Esophagus (tissue), 2 donors: ENCODE results near the gene FAXC. TPM values are rescaled to one million over a fixed set of nuclear protein-coding genes. Genes with fewer than 3 reads are reported as not detected.

Experiments used
- H3K27ac ChIP-seq, 2 donors: one replicate each; pipeline ENCODE4 v1.5.1; 2013; ENCODE audit warnings: low read depth in 2 of 2, mild to moderate bottlenecking in 2 of 2, inconsistent platforms in 1 of 2, low read length in 1 of 2, moderate library complexity in 1 of 2
- H3K27me3 ChIP-seq, 2 donors: one replicate each; pipeline ENCODE4 v1.6.1; 2013; ENCODE audit warnings: low read length in 2 of 2, control low read depth in 1 of 2, mild to moderate bottlenecking in 1 of 2; ENCODE audit not compliant: insufficient read depth in 2 of 2, control insufficient read depth in 1 of 2
- H3K36me3 ChIP-seq, 2 donors: one replicate each; pipeline ENCODE4 v1.6.1; 2013; ENCODE audit warnings: low read length in 1 of 2; ENCODE audit not compliant: control insufficient read depth in 2 of 2, insufficient read depth in 2 of 2
- H3K4me1 ChIP-seq, 2 donors: one replicate each; pipeline ENCODE4 v1.6.1; 2013; ENCODE audit warnings: low read length in 1 of 2; ENCODE audit not compliant: control insufficient read depth in 2 of 2, insufficient read depth in 2 of 2
- H3K4me3 ChIP-seq, 2 donors: one replicate each; pipeline ENCODE4 v1.5.1; 2013; ENCODE audit warnings: low read length in 2 of 2, mild to moderate bottlenecking in 2 of 2, low read depth in 1 of 2, moderate library complexity in 1 of 2
- H3K9me3 ChIP-seq, 2 donors: one replicate each; pipeline ENCODE4 v1.6.1; 2013; ENCODE audit warnings: mild to moderate bottlenecking in 2 of 2, low read depth in 1 of 2, low read length in 1 of 2, moderate library complexity in 1 of 2; ENCODE audit not compliant: control insufficient read depth in 2 of 2, insufficient read depth in 1 of 2
- WGBS, 2 donors: extraction: QIAGEN DNeasy Blood & Tissue Kit; methylation state at CpG; one replicate each; pipeline ENCODE4 v1.1.7; 2013; 5-methylcytosine and 5-hydroxymethylcytosine counted together
- polyA plus RNA-seq, 2 donors: library from polyadenylated mRNA; stranded (reverse); fragments of 200-250 nt; gene quantifications; one replicate each; pipeline ENCODE4 v1.2.3, GENCODE V29; 2013
- donor health status: healthy with polysubstance abuse.
- donor health status: Bipolar disorder and iron deficiency.

The FAXC gene
- polyA plus RNA-seq, 2 donors, result 3.5 to 4.8 TPM

DNA sequence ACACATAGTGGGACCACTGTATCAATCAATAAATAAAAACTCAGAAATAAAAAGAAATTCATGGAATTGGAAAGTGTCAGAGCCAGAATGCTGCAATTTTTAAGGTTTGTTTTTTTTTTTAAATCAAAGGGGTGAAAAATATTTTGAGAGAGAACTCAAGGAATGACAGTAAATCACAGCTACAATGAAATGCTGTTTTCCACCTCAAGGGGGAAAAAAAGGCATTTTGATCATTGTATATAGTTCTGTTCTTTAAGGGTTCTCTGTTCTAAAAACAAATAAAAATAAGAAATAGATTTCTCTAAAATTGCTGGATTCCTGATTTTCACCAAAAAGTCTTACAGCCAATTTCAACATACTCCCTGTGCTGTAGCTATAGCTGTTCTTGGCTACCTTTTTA lies 24.5 kb downstream of the FAXC start:
- no peaks in the 10 kb centered on the region for H3K4me1 ChIP-seq
- H3K27me3 ChIP-seq, result no peaks in the 10 kb centered on the region
- H3K36me3 ChIP-seq, result no peaks in the 10 kb centered on the region
- no peak overlapping the region for H3K27ac ChIP-seq
- no peak overlapping the region for H3K4me3 ChIP-seq
- no peaks in the 10 kb centered on the region for H3K9me3 ChIP-seq

DNA sequence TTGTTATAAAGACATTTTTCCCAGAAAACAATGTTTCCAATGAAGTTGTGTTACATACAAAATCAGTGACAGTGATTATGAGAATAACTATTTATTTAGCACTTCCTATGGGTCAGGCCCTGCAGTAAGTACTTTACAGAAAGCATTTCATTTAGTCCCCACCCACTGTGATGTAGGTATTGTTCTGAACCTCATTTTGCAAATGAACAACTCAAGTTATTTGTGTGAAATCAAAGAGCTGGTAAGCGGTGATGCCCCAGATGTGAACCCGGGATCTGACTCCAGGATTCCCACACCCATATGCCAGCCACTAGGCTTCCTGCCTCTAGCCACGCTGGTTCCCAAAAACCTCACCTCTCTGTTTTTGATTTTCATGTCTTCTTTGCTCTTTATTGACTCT lies 30.9 kb downstream of the FAXC start:
- no peak overlapping the region for H3K27ac ChIP-seq
- WGBS, 2 donors, result 89 to 91% methylated on average over 3 of the region's 3 CpGs
- no peak overlapping the region for H3K4me3 ChIP-seq

DNA sequence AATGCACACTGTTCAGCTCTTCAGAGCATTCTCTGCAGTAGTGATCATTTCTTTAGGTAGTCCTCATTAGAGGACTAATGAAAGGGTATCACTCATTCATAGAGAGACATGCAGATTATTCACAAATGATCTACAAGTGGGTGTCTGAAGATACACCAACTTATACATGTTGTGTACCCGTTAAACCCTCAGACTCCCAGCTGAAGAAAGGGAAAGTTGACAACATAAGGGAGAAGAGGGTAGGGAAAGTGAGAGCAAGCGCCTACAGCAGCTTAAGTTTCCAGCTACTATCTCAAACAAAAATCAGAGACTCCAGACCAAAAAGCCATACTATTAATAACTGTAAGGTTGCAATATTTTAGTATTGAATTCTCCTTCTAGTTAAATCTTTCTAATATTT lies 37.1 kb downstream of the FAXC start:
- Histone ChIP-seq H3K27ac (no peak overlapping the region), H3K27me3 (no peaks in the 10 kb centered on the region), H3K4me3 (no peak overlapping the region), H3K36me3 (no peaks in the 10 kb centered on the region), H3K4me1 (no peaks in the 10 kb centered on the region), H3K9me3 (no peaks in the 10 kb centered on the region)
- 48 to 61% methylated on average over 2 of the region's 2 CpGs for WGBS, 2 donors

More for the DNA sequence above, 30.9 kb downstream of the FAXC start:
- Histone ChIP-seq H3K4me1 (no peaks in the 10 kb centered on the region), H3K27me3 (no peaks in the 10 kb centered on the region), H3K36me3 (no peaks in the 10 kb centered on the region), H3K9me3 (no peaks in the 10 kb centered on the region)

DNA sequence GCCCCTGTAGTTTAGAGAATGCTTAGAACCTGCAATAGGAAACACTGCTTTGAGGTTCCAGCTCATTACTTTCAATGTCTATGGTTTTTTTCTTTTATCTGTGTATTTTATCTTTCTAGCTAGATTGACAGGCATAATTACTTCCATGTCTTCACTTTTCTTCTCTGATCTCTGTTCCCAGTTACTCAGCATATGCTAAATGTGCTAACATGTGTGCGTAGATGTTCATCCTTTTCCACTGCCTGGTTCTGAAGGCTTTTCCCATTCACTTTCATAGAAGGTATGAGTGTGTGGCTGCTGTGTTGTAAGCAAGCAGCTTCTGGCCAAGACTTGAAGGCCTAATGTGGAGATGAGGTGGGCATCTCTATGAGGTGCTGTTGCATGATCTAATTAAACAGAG lies 38.9 kb downstream of the FAXC start:
- no peaks in the 10 kb centered on the region for H3K9me3 ChIP-seq
- no peaks in the 10 kb centered on the region for H3K4me1 ChIP-seq
- 93 to 98% methylated on average over 1 of the region's 1 CpG for WGBS, 2 donors
- H3K36me3 ChIP-seq, result no peaks in the 10 kb centered on the region
- H3K4me3 ChIP-seq, result no peak overlapping the region
- H3K27ac ChIP-seq, result no peak overlapping the region
- H3K27me3 ChIP-seq, result no peaks in the 10 kb centered on the region

GRCh38 chr6:99309557-99309956 lies 39.9 kb downstream of the FAXC start:
- Histone ChIP-seq H3K4me1 (no peaks in the 10 kb centered on the region), H3K27ac (no peak overlapping the region), H3K4me3 (no peak overlapping the region), H3K27me3 (no peaks in the 10 kb centered on the region), H3K9me3 (no peaks in the 10 kb centered on the region), H3K36me3 (no peaks in the 10 kb centered on the region)
- 83 to 91% methylated on average over 4 of the region's 4 CpGs for WGBS, 2 donors

DNA sequence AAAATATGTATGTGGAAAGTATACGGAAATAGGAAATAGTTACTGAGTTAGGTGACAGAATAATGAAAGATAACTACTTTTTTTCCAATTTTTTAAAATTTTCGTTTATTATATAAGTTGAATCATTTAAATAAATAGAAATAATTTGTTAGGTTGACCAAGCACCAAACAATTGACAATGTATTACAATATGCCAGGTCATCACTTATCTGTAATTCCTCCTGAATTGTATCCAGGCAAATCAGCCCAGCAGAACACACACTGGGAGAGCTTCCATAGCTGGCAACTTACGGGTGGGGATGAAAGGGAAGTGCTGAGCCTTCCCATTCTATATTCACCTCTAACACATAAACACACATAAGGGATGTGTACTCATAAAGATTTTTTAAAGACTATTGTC lies 40.7 kb downstream of the FAXC start:
- H3K4me1 ChIP-seq, result no peaks in the 10 kb centered on the region
- H3K9me3 ChIP-seq, result no peaks in the 10 kb centered on the region
- no peaks in the 10 kb centered on the region for H3K36me3 ChIP-seq
- no peak overlapping the region for H3K27ac ChIP-seq
- no peaks in the 10 kb centered on the region for H3K27me3 ChIP-seq
- no peak overlapping the region for H3K4me3 ChIP-seq
- 71 to 73% methylated on average over 3 of the region's 3 CpGs for WGBS, 2 donors

- no peaks in the 10 kb centered on the region for H3K27me3 ChIP-seq
- no peak overlapping the region for H3K27ac ChIP-seq
- H3K36me3 ChIP-seq, result no peaks in the 10 kb centered on the region
- 84 to 87% methylated on average over 11 of the region's 11 CpGs for WGBS, 2 donors
- H3K4me1 ChIP-seq, result no peaks in the 10 kb centered on the region
- no peaks in the 10 kb centered on the region for H3K9me3 ChIP-seq
- no peak overlapping the region for H3K4me3 ChIP-seq
Observed at GRCh38 chr6:99307295-99307907, 42.1 kb downstream of the FAXC start.

- Histone ChIP-seq H3K9me3 (no peaks in the 10 kb centered on the region), H3K27ac (no peak overlapping the region), H3K4me1 (no peaks in the 10 kb centered on the region), H3K27me3 (no peaks in the 10 kb centered on the region), H3K36me3 (no peaks in the 10 kb centered on the region), H3K4me3 (no peak overlapping the region)
- 85% methylated on average over 3 of the region's 3 CpGs for WGBS, 2 donors
Observed at GRCh38 chr6:99306341-99306740, 43.1 kb downstream of the FAXC start.

DNA sequence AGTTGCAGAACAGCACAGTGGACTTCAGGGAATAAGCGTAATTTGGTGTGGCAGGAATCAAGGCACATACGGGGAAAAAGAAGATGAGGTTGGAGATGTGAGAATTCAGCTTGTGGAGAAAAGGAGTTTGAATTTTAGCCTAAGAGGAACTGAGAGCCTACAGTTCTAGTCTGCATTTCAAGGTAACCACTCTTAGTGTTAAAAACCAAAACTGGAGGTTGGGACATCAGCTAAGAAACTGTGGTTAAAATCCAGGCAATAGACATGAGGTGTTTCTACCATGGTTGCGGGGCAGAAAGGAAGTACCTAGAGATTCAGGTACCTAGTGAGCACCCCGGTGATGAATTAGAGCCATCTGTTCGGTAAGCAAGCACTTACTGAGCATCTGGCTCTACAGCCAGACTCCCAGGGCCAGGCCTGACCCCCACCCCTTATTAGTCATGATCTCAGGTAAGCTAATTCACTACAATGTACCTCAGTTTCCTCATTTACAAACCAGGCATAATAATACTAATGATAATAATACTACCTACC lies 44.4 kb downstream of the FAXC start:
- Histone ChIP-seq H3K27ac (no peak overlapping the region), H3K4me3 (no peak overlapping the region), H3K36me3 (no peaks in the 10 kb centered on the region), H3K9me3 (no peaks in the 10 kb centered on the region), H3K4me1 (no peaks in the 10 kb centered on the region), H3K27me3 (no peaks in the 10 kb centered on the region)
- 94 to 95% methylated on average over 5 of the region's 5 CpGs for WGBS, 2 donors

- Histone ChIP-seq H3K4me1 (no peaks in the 10 kb centered on the region), H3K27ac (no peak overlapping the region), H3K27me3 (no peaks in the 10 kb centered on the region), H3K36me3 (no peaks in the 10 kb centered on the region), H3K4me3 (no peak overlapping the region), H3K9me3 (no peaks in the 10 kb centered on the region)
- 88 to 94% methylated on average over 5 of the region's 5 CpGs for WGBS, 2 donors
Observed at GRCh38 chr6:99297415-99297814, 52.1 kb downstream of the FAXC start.
